Endothelial cell of umbilical vein (primary cell): ENCODE measurements around the gene KCNJ12. TPM values are rescaled to one million over a fixed set of nuclear protein-coding genes. Genes with fewer than 3 reads are reported as not detected.

Experiments used
- BruUV-seq: library from RNA; stranded (reverse); fragments of 400-500 nt; replicated peaks from 2 replicates; lab custom pipeline; 2021; lab: Mats Ljungman, UMichigan
- CTCF ChIA-PET: fragments of 300-600, 350-600 bp; sonication (Branson Sonifier 250); formaldehyde crosslinking; loops from one replicate; lab custom pipeline; 2021; ENCODE audit warnings: antibody characterized with exemption, inconsistent platforms; lab: Charles Lee
- POLR2A ChIA-PET: fragments of 300-600, 350-600 bp; sonication (Branson Sonifier 250); formaldehyde crosslinking; loops from one replicate; lab custom pipeline; 2021; ENCODE audit warnings: antibody characterized with exemption, inconsistent platforms; lab: Charles Lee
- DNase-seq: peaks from one replicate; pipeline ENCODE4 v3.0.0-alpha.2; 2011; ENCODE audit warnings: low read depth, low spot score
- FAIRE-seq: peaks from 2 replicates; lab custom pipeline; 2011; peaks lifted over from hg19 to GRCh38; lab: Jason Lieb, UNC
- H2AFZ ChIP-seq: 2 replicates; pipeline ENCODE4 v1.6.0; 2012; ENCODE audit warnings: low read depth, low read length, control low read depth, inconsistent platforms
- H3K27ac ChIP-seq: 2 replicates; pipeline ENCODE4 v1.5.1; 2011; ENCODE audit warnings: low read depth, mild to moderate bottlenecking, control low read depth, low read length, moderate library complexity; ENCODE audit not compliant: insufficient read depth
- H3K27me3 ChIP-seq, 2 experiments: 2 replicates each; pipeline versions ENCODE4 v1.6.0 to v1.6.1; 2011; ENCODE audit warnings: low read length in 2 of 2, mixed read lengths in 1 of 2; ENCODE audit not compliant: control insufficient read depth in 2 of 2, insufficient read depth in 2 of 2
- H3K36me3 ChIP-seq, 2 experiments: 2 replicates in 1 of 2; 3 replicates in 1 of 2; pipeline ENCODE4 v1.5.1; 2011; ENCODE audit warnings: low read length in 2 of 2, mild to moderate bottlenecking in 1 of 2, moderate library complexity in 1 of 2; ENCODE audit not compliant: control insufficient read depth in 2 of 2, insufficient read depth in 2 of 2; ENCODE audit errors: extremely low read depth in 1 of 2
- H3K4me1 ChIP-seq: 3 replicates; pipeline ENCODE4 v1.5.1; 2011; ENCODE audit warnings: mild to moderate bottlenecking, low read length; ENCODE audit not compliant: control insufficient read depth, insufficient read depth; ENCODE audit errors: extremely low read depth
- H3K4me2 ChIP-seq: 2 replicates; pipeline ENCODE4 v1.6.1; 2011; ENCODE audit warnings: low read length, control low read depth, mixed read lengths; ENCODE audit not compliant: insufficient read depth
- H3K4me3 ChIP-seq, 3 experiments: fragments of 200-600 bp in 1 of 3; sonication (generic), shearing (Covaris generic) in 1 of 3; replicated peaks in 1 of 3; 2 replicates each; pipeline ENCODE4 v1.5.1; 2011 to 2016; ENCODE audit warnings: control low read depth in 3 of 3, low read length in 3 of 3, mild to moderate bottlenecking in 2 of 3, inconsistent platforms in 1 of 3, low read depth in 1 of 3, moderate library complexity in 1 of 3; ENCODE audit not compliant: insufficient read depth in 1 of 3
- H3K79me2 ChIP-seq: 2 replicates; pipeline ENCODE4 v1.6.0; 2012; ENCODE audit warnings: low read length, inconsistent platforms; ENCODE audit not compliant: control insufficient read depth, insufficient read depth
- H3K9ac ChIP-seq: replicated peaks from 2 replicates; pipeline ENCODE3; 2011; ENCODE audit warnings: low read length, control low read depth; ENCODE audit not compliant: insufficient read depth; ENCODE audit errors: extremely low read depth
- H3K9me1 ChIP-seq: replicated peaks from 3 replicates; pipeline ENCODE4 v1.6.0; 2011; ENCODE audit warnings: mild to moderate bottlenecking, low read length; ENCODE audit not compliant: control insufficient read depth, insufficient read depth; ENCODE audit errors: extremely low read depth
- H3K9me3 ChIP-seq: replicated peaks from 2 replicates; pipeline ENCODE4 v1.5.1; 2012; ENCODE audit warnings: low read length, inconsistent platforms; ENCODE audit not compliant: control insufficient read depth, insufficient read depth
- H4K20me1 ChIP-seq: replicated peaks from 2 replicates; pipeline ENCODE3; 2011; ENCODE audit warnings: mild to moderate bottlenecking, low read length; ENCODE audit not compliant: control insufficient read depth, insufficient read depth; ENCODE audit errors: extremely low read depth
- CTCF ChIP-seq, 2 donors: IDR thresholded peaks; 1 replicate in 1 of 2; 2 replicates in 1 of 2; pipeline ENCODE4 v1.5.1; 2011; ENCODE audit warnings: low read length in 2 of 2, mild to moderate bottlenecking in 2 of 2, moderate library complexity in 2 of 2, control low read depth in 1 of 2, inconsistent platforms in 1 of 2, low read depth in 1 of 2; ENCODE audit not compliant: insufficient read depth in 1 of 2; ENCODE audit errors: extremely low read depth in 1 of 2
- EZH2 ChIP-seq: IDR thresholded peaks from 2 replicates; pipeline ENCODE4 v1.6.1; 2012; ENCODE audit warnings: borderline replicate concordance, low read depth, mild to moderate bottlenecking, moderate library complexity, low read length, inconsistent platforms; ENCODE audit not compliant: severe bottlenecking
- FOS ChIP-seq: IDR thresholded peaks from 2 replicates; pipeline ENCODE4 v1.6.1; 2011; ENCODE audit warnings: mild to moderate bottlenecking, low read length, moderate library complexity, borderline replicate concordance; ENCODE audit not compliant: insufficient read depth
- GATA2 ChIP-seq: IDR thresholded peaks from 2 replicates; pipeline ENCODE4 v1.7.0; 2011; ENCODE audit warnings: low read depth, mild to moderate bottlenecking, moderate library complexity, mixed read lengths, low read length; ENCODE audit not compliant: insufficient read length, insufficient read depth
- JUN ChIP-seq: IDR thresholded peaks from 2 replicates; pipeline ENCODE4 v1.6.1; 2011; ENCODE audit warnings: borderline replicate concordance, low read depth; ENCODE audit not compliant: insufficient read length, insufficient read depth
- MAX ChIP-seq: IDR thresholded peaks from 2 replicates; pipeline ENCODE4 v1.6.1; 2011; ENCODE audit not compliant: insufficient read depth, insufficient read length
- MYC ChIP-seq: IDR thresholded peaks from one replicate; pipeline ENCODE4 v1.6.1; 2011; ENCODE audit warnings: mild to moderate bottlenecking, low read depth, low read length
- POLR2A ChIP-seq: IDR thresholded peaks from 2 replicates; pipeline ENCODE4 v1.6.1; 2012; ENCODE audit warnings: low read depth, mild to moderate bottlenecking, control low read depth, low read length
- POLR2AphosphoS5 ChIP-seq: IDR thresholded peaks from 2 replicates; pipeline ENCODE4 v1.6.1; 2012; ENCODE audit warnings: low read depth, mild to moderate bottlenecking, control low read depth, low read length, moderate library complexity; ENCODE audit not compliant: insufficient read depth
- dilution Hi-C: fragments of 300-500 bp; cut with MboI; formaldehyde crosslinking; loops from one replicate; pipeline ENCODE4 v1.15.0; 2019; ENCODE audit warnings: low sequenced_read_pairs; ENCODE audit not compliant: extremely low pct_ligation_motif_present
- intact Hi-C: fragments of 100-400 bp; cut with micrococcal nuclease; formaldehyde crosslinking; loops from one replicate; pipeline ENCODE4 v1.10.0; 2022
- polyA plus RNA-seq, 4 experiments: library from polyadenylated mRNA; depleted of rRNA in 3 of 4; stranded (reverse) in 3 of 4; unstranded in 1 of 4; fragments of >200 nt; gene quantifications; 2 replicates each; pipeline versions ENCODE4 v1.2.1 to v1.2.3, GENCODE V29; 2011 to 2012; ENCODE audit warnings: missing spikeins in 1 of 4
- total RNA-seq: library from RNA; stranded (reverse); gene quantifications from 2 replicates; pipeline ENCODE4 v1.2.3, GENCODE V29; 2021

Gene KCNJ12
- total and polyA plus RNA-seq, 2 donors (not counting 3 experiments of a cell fraction or from before 2014, with no cell fraction given) = 0.19 to 0.44 TPM

GRCh38 chr17:21368545-21369246 lies 7.5 kb upstream of the KCNJ12 start:
- dilution Hi-C loops (no loop called here), intact Hi-C loops (no loop called here)
- DNase-seq (no peak), FAIRE-seq (no peak)
- no peaks in the 10 kb centered on the region for H3K9me1 ChIP-seq
- no peaks in the 10 kb centered on the region for H4K20me1 ChIP-seq
- no peaks in the 10 kb centered on the region for H3K27me3 ChIP-seq
- H3K9ac ChIP-seq = no peak overlapping the region
- TF ChIP-seq POLR2A (no peak), CTCF (IDR thresholded peaks at IDR 0.05; ENCODE audit: extremely low read depth in 1 of 2, insufficient read depth in 1 of 2, low read depth in 1 of 2, low read length in 2 of 2) (no peak), MYC (no peak), EZH2 (no peak), POLR2AphosphoS5 (no peak), GATA2 (no peak), MAX (no peak), FOS (no peak), JUN (no peak)
- H3K4me3 ChIP-seq = no peak overlapping the region
- H3K27ac ChIP-seq = no peak overlapping the region
- ChIA-PET CTCF (interaction anchor here (1.1 kb wide), 1 partner anchor 9 kb away, joined by 3 read pairs; no protein-coding TSS in a partner anchor), POLR2A (no interaction called here)
- H3K9me3 ChIP-seq = no peaks in the 10 kb centered on the region
- BruUV-seq = no TSS peak
- H2AFZ ChIP-seq = no peak overlapping the region
- H3K79me2 ChIP-seq = no peaks in the 10 kb centered on the region
- H3K36me3 ChIP-seq = no peaks in the 10 kb centered on the region
- H3K4me1 ChIP-seq = no peaks in the 10 kb centered on the region
- H3K4me2 ChIP-seq = no peak overlapping the region
